22Rv1 (cell line): ENCODE data around the gene NOVA1.

Experiments used
- H3K27ac ChIP-seq: fragments of 450-650 bp; 2 replicates; pipeline ENCODE4 v1.5.1; 2017
- CTCF ChIP-seq: fragments of 450-650 bp; IDR thresholded peaks from 2 replicates; pipeline ENCODE4 v1.5.1; 2017; ENCODE audit warnings: mild to moderate bottlenecking
- ZFX ChIP-seq: fragments of 450-650 bp; IDR thresholded peaks from 2 replicates; pipeline ENCODE4 v1.6.1; 2017; ENCODE audit warnings: antibody characterized with exemption, borderline replicate concordance

NOVA1 gene

GRCh38 chr14:26463136-26463535 is 134.7 kb downstream of the NOVA1 start:
- H3K27ac ChIP-seq, result no peak overlapping the region
- no peak for TF ChIP-seq ZFX
- TF ChIP-seq CTCF, result no peak

- no peak overlapping the region for H3K27ac ChIP-seq
- TF ChIP-seq ZFX (no peak), CTCF (no peak)
Observed at GRCh38 chr14:26454105-26454504, 143.7 kb downstream of the NOVA1 start.

GRCh38 chr14:26448181-26448855 is 149.5 kb downstream of the NOVA1 start:
- TF ChIP-seq ZFX, result no peak
- no peak for TF ChIP-seq CTCF
- peak overlapping the region; percentile 28; the same call in 1 of the 2 replicates for H3K27ac ChIP-seq

- no peak for TF ChIP-seq CTCF
- TF ChIP-seq ZFX, result no peak
Observed at GRCh38 chr14:26444822-26445221, 153.0 kb downstream of the NOVA1 start.

GRCh38 chr14:26443654-26444053 is 154.2 kb downstream of the NOVA1 start:
- no peak for TF ChIP-seq ZFX
- no peak for TF ChIP-seq CTCF
- H3K27ac ChIP-seq, result no peak overlapping the region

More at GRCh38 chr14:26444822-26445221, 153.0 kb downstream of the NOVA1 start:
- no peak overlapping the region for H3K27ac ChIP-seq

GRCh38 chr14:26429205-26429604 is 168.6 kb downstream of the NOVA1 start:
- TF ChIP-seq CTCF (no peak), ZFX (no peak)
- no peak overlapping the region for H3K27ac ChIP-seq

GRCh38 chr14:26427097-26427496 is 170.7 kb downstream of the NOVA1 start:
- no peak for TF ChIP-seq CTCF
- no peak for TF ChIP-seq ZFX
- no peak overlapping the region for H3K27ac ChIP-seq
